HG03064 (cell line): ENCODE measurements around the gene CCDC28A.
"Not testable (repeated sequence)": the region's sequence is repeated elsewhere in the genome, so short reads cannot be mapped to it uniquely, and the experiment has no call there.

Experiments
- ATAC-seq: cut with Tn5 transposase; IDR thresholded peaks from one replicate; pipeline ENCODE4 v1.9.1; 2021; ENCODE audit warnings: low read depth; ENCODE audit not compliant: unreplicated experiment

The CCDC28A gene

GRCh38 chr6:138773177-138774091 is at the start of gene CCDC28A:
Gene CCDC28A (plus strand): TSS chr6:138773769. CDS start chr6:138776121, 2,352 bp downstream.
- ATAC-seq: peak; percentile 90

- ATAC-seq: no peak
These were observed 49.6 kb upstream of the CCDC28A start for GRCh38 chr6:138724015-138724414.

GRCh38 chr6:138726066-138726756 is 47.4 kb upstream of the CCDC28A start:
- ATAC-seq: no peak

GRCh38 chr6:138726757-138727097 is 46.8 kb upstream of the CCDC28A start:
- ATAC-seq: no peak

GRCh38 chr6:138727182-138727581 is 46.4 kb upstream of the CCDC28A start:
- no peak for ATAC-seq

- ATAC-seq: no peak
These were observed 44.9 kb upstream of the CCDC28A start for GRCh38 chr6:138728662-138729061.

GRCh38 chr6:138730037-138730436 is 43.5 kb upstream of the CCDC28A start:
- not testable (repeated sequence) for ATAC-seq

- no peak for ATAC-seq
These were observed 39.0 kb upstream of the CCDC28A start for GRCh38 chr6:138734585-138734984.

GRCh38 chr6:138736640-138737039 is 36.9 kb upstream of the CCDC28A start:
- no peak for ATAC-seq

- no peak for ATAC-seq
These were observed 21.6 kb upstream of the CCDC28A start for GRCh38 chr6:138752017-138752416.

GRCh38 chr6:138757136-138757535 is 16.4 kb upstream of the CCDC28A start:
- no peak for ATAC-seq

GRCh38 chr6:138765896-138766655 is 7.5 kb upstream of the CCDC28A start:
- no peak for ATAC-seq

- no peak for ATAC-seq
These were observed 4.4 kb upstream of the CCDC28A start for GRCh38 chr6:138769102-138769676.

- ATAC-seq: no peak
These were observed 883 bp upstream of the CCDC28A start for GRCh38 chr6:138772596-138773176.

GRCh38 chr6:138774370-138774769 is 801 bp downstream of the CCDC28A start:
- ATAC-seq: no peak

- no peak for ATAC-seq
These were observed 3.1 kb downstream of the CCDC28A start for GRCh38 chr6:138776659-138777058.

- no peak for ATAC-seq
These were observed 4.8 kb downstream of the CCDC28A start for GRCh38 chr6:138778331-138778730.

- no peak for ATAC-seq
These were observed 8.7 kb downstream of the CCDC28A start for GRCh38 chr6:138782243-138782642.

- no peak for ATAC-seq
These were observed 11.5 kb downstream of the CCDC28A start for GRCh38 chr6:138785079-138785478.

- ATAC-seq: no peak
These were observed 12.4 kb downstream of the CCDC28A start for GRCh38 chr6:138785980-138786379.
